AG10803 (cell line): Measurements from ENCODE around the gene CCND3.
A peak's percentile ranks its signal among the peaks of the same experiment; 100 is the strongest.

Source experiments
- DNase-seq: peaks from one replicate; pipeline ENCODE4 v3.0.0; 2010; ENCODE audit warnings: low read depth
- H3K4me3 ChIP-seq: 2 replicates; pipeline ENCODE4 v1.5.1; 2011; ENCODE audit warnings: mild to moderate bottlenecking, low read length, control low read depth
- CTCF ChIP-seq: conservative IDR thresholded peaks from 2 replicates; pipeline ENCODE4 v1.5.1; 2011; ENCODE audit warnings: mild to moderate bottlenecking, low read length, control low read depth, inconsistent platforms

CCND3 gene

GRCh38 chr6:41900861-41901260, 40.7 kb downstream of the CCND3 start:
- no peak for TF ChIP-seq CTCF
- no peak overlapping the region for H3K4me3 ChIP-seq
- DNase-seq = no peak

- DNase-seq = no peak
- H3K4me3 ChIP-seq = peak overlapping the region; percentile 82
- no peak for TF ChIP-seq CTCF
These were observed 45.3 kb downstream of the CCND3 start for GRCh38 chr6:41896281-41896680.

- peak; percentile 70 for DNase-seq
- peak within 1 kb of the TSS; percentile 82 for H3K4me3 ChIP-seq
- TF ChIP-seq CTCF = no peak
These were observed 46.0 kb downstream of the CCND3 start, which contains the start of gene USP49 for GRCh38 chr6:41895300-41896233. Gene USP49, minus strand, starts transcription at chr6:41895375. Its CDS starts 88,392 bp downstream, at chr6:41806983.

GRCh38 chr6:41894366-41895299, 47.0 kb downstream of the CCND3 start:
- no peak for DNase-seq
- no peak for TF ChIP-seq CTCF
- H3K4me3 ChIP-seq = peak overlapping the region; percentile 82

- TF ChIP-seq CTCF = no peak
- H3K4me3 ChIP-seq = no peak overlapping the region
- no peak for DNase-seq
These were observed 48.6 kb downstream of the CCND3 start for GRCh38 chr6:41892921-41893564.

GRCh38 chr6:41887331-41887751, 54.3 kb downstream of the CCND3 start:
- no peak overlapping the region for H3K4me3 ChIP-seq
- TF ChIP-seq CTCF = no peak
- DNase-seq = peak; percentile 79
